DND-41 (cell line): ENCODE data around the gene KMT2B.
"Not testable (repeated sequence)": the region's sequence is repeated elsewhere in the genome, so short reads cannot be mapped to it uniquely, and the experiment has no call there.

ENCODE experiments used
- ATAC-seq: fragments of 200-7000 bp; cut with Tn5 transposase; 3 replicates; pipeline ENCODE4 v1.9.1; 2021; ENCODE audit warnings: low read depth; ENCODE audit not compliant: insufficient read depth
- DNase-seq: peaks from one replicate; pipeline ENCODE4 v3.0.0-alpha.2; 2020
- H2AFZ ChIP-seq: 2 replicates; pipeline ENCODE4 v1.6.0; 2012; ENCODE audit warnings: low read depth, low read length
- H3K27ac ChIP-seq: 2 replicates; pipeline ENCODE4 v1.5.1; 2012; ENCODE audit warnings: low read length, inconsistent platforms
- H3K27me3 ChIP-seq: fragments of 200-600 bp; sonication (generic); 2 replicates; pipeline ENCODE4 v1.6.0; 2012; ENCODE audit warnings: low read length, mild to moderate bottlenecking, inconsistent platforms; ENCODE audit not compliant: insufficient read depth, poor library complexity
- H3K36me3 ChIP-seq: 2 replicates; pipeline ENCODE4 v1.5.1; 2012; ENCODE audit warnings: low read length, inconsistent platforms; ENCODE audit not compliant: insufficient read depth
- H3K4me1 ChIP-seq: 2 replicates; pipeline ENCODE4 v1.5.1; 2012; ENCODE audit warnings: mild to moderate bottlenecking, low read length; ENCODE audit not compliant: insufficient read depth
- H3K4me2 ChIP-seq: 2 replicates; pipeline ENCODE4 v1.6.0; 2012; ENCODE audit warnings: mild to moderate bottlenecking, moderate library complexity, low read length, inconsistent platforms; ENCODE audit not compliant: insufficient read depth
- H3K4me3 ChIP-seq, 2 experiments: fragments of 200-600 bp in 1 of 2; shearing (Covaris generic) in 1 of 2; 2 replicates each; pipeline ENCODE4 v1.5.1; 2012 to 2016; ENCODE audit warnings: inconsistent platforms in 2 of 2, low read length in 2 of 2, mild to moderate bottlenecking in 2 of 2, low read depth in 1 of 2, moderate library complexity in 1 of 2
- H3K79me2 ChIP-seq: 2 replicates; pipeline ENCODE4 v1.6.0; 2012; ENCODE audit warnings: low read length, inconsistent platforms; ENCODE audit not compliant: insufficient read depth
- H3K9ac ChIP-seq: 2 replicates; pipeline ENCODE4 v1.6.0; 2012; ENCODE audit warnings: low read depth, mild to moderate bottlenecking, inconsistent platforms, low read length, moderate library complexity
- H3K9me3 ChIP-seq: 2 replicates; pipeline ENCODE4 v1.5.1; 2012; ENCODE audit warnings: low read length, moderate library complexity, mild to moderate bottlenecking, inconsistent platforms; ENCODE audit not compliant: insufficient read depth, severe bottlenecking
- H4K20me1 ChIP-seq: 2 replicates; pipeline ENCODE4 v1.6.0; 2012; ENCODE audit warnings: low read length; ENCODE audit not compliant: insufficient read depth
- CTCF ChIP-seq: IDR thresholded peaks from 2 replicates; pipeline ENCODE4 v1.5.1; 2012; ENCODE audit warnings: borderline replicate concordance, low read length, moderate library complexity, mild to moderate bottlenecking; ENCODE audit not compliant: poor library complexity, severe bottlenecking; ENCODE audit errors: extremely low read depth
- EZH2 ChIP-seq: IDR thresholded peaks from 3 replicates; pipeline ENCODE4 v1.6.1; 2012; ENCODE audit warnings: borderline replicate concordance, low read depth, mild to moderate bottlenecking, moderate library complexity, low read length, inconsistent platforms; ENCODE audit not compliant: severe bottlenecking

KMT2B gene

GRCh38 chr19:35722897-35723296, 5.1 kb downstream of the KMT2B start:
- H3K27ac ChIP-seq = no peak overlapping the region
- DNase-seq = no peak

DNA sequence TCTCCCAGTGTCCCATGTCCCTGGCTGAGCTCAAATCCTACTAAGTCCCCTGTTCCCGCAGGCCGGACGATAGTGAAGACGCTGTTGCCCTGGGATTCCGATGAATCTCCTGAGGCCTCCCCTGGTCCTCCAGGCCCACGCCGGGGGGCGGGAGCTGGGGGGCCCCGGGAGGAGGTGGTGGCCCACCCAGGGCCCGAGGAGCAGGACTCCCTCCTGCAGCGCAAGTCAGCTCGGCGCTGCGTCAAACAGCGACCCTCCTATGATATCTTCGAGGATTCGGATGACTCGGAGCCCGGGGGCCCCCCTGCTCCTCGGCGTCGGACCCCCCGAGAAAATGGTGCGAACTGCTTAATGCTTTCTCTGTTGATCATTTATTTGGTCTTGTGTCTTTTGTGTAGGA, 5.9 kb downstream of the KMT2B start:
- H4K20me1 ChIP-seq = peaks cover 73% of the 10 kb centered on the region
- no peak overlapping the region for H2AFZ ChIP-seq
- no peak for ATAC-seq
- no peaks in the 10 kb centered on the region for H3K9me3 ChIP-seq
- H3K4me3 ChIP-seq = no peak overlapping the region
- no peak overlapping the region for H3K4me2 ChIP-seq
- H3K27me3 ChIP-seq = no peaks in the 10 kb centered on the region
- H3K4me1 ChIP-seq = peaks cover 23% of the 10 kb centered on the region
- no peak overlapping the region for H3K27ac ChIP-seq
- DNase-seq = no peak
- H3K36me3 ChIP-seq = peaks cover 96% of the 10 kb centered on the region
- H3K9ac ChIP-seq = no peak overlapping the region
- TF ChIP-seq CTCF = no peak
- TF ChIP-seq EZH2 = no peak
- H3K79me2 ChIP-seq = peaks cover 34% of the 10 kb centered on the region

More at GRCh38 chr19:35722897-35723296, 5.1 kb downstream of the KMT2B start:
- Histone ChIP-seq H3K27me3 (no peaks in the 10 kb centered on the region), H3K36me3 (peaks cover 88% of the 10 kb centered on the region), H3K9me3 (no peaks in the 10 kb centered on the region), H3K79me2 (peaks cover 41% of the 10 kb centered on the region), H3K9ac (no peak overlapping the region), H3K4me2 (no peak overlapping the region), H4K20me1 (peaks cover 72% of the 10 kb centered on the region), H3K4me3 (no peak overlapping the region), H3K4me1 (peaks cover 26% of the 10 kb centered on the region), H2AFZ (no peak overlapping the region)
- no peak for TF ChIP-seq CTCF
- no peak for TF ChIP-seq EZH2
- ATAC-seq = no peak

GRCh38 chr19:35724132-35724531, 6.3 kb downstream of the KMT2B start:
- not testable (repeated sequence) for H3K4me3 ChIP-seq, H2AFZ ChIP-seq, H3K9ac ChIP-seq, H3K4me2 ChIP-seq, ATAC-seq, H3K27me3 ChIP-seq, H3K9me3 ChIP-seq, DNase-seq, H3K27ac ChIP-seq
- Histone ChIP-seq H3K79me2 (peaks cover 29% of the 10 kb centered on the region), H4K20me1 (peaks cover 68% of the 10 kb centered on the region), H3K36me3 (peaks cover 98% of the 10 kb centered on the region), H3K4me1 (peaks cover 19% of the 10 kb centered on the region)

GRCh38 chr19:35724560-35724959, 6.8 kb downstream of the KMT2B start:
- no peak for TF ChIP-seq CTCF
- peaks cover 25% of the 10 kb centered on the region for H3K79me2 ChIP-seq
- DNase-seq = no peak
- no peak overlapping the region for H2AFZ ChIP-seq
- no peaks in the 10 kb centered on the region for H3K27me3 ChIP-seq
- H3K27ac ChIP-seq = no peak overlapping the region
- H4K20me1 ChIP-seq = peaks cover 64% of the 10 kb centered on the region
- H3K4me2 ChIP-seq = no peak overlapping the region
- H3K9ac ChIP-seq = no peak overlapping the region
- peaks cover 14% of the 10 kb centered on the region for H3K4me1 ChIP-seq
- ATAC-seq = no peak
- H3K4me3 ChIP-seq = no peak overlapping the region
- H3K36me3 ChIP-seq = peaks cover 98% of the 10 kb centered on the region
- no peaks in the 10 kb centered on the region for H3K9me3 ChIP-seq
